HL-60 (cell line): ENCODE results near the gene RGS7.

Source experiments
- CTCF ChIP-seq: IDR thresholded peaks from one replicate; pipeline ENCODE4 v1.5.1; 2011; ENCODE audit warnings: low read length, control low read depth, inconsistent platforms; ENCODE audit not compliant: insufficient read depth
- GABPA ChIP-seq: IDR thresholded peaks from 2 replicates; pipeline ENCODE4 v1.6.1; 2012; ENCODE audit warnings: low read depth
- POLR2AphosphoS5 ChIP-seq: IDR thresholded peaks from 2 replicates; pipeline ENCODE4 v1.6.1; 2012; ENCODE audit warnings: low read depth
- REST ChIP-seq: IDR thresholded peaks from 2 replicates; pipeline ENCODE4 v1.6.1; 2012; ENCODE audit warnings: low read depth; ENCODE audit not compliant: insufficient replicate concordance

GRCh38 chr1:241208910-241209379 is 148.1 kb downstream of the RGS7 start:
- TF ChIP-seq CTCF (no peak), REST (no peak), POLR2AphosphoS5 (no peak), GABPA (no peak)
